HFF-Myc (cell line): ENCODE data around the gene CD109.
"Not testable (repeated sequence)": the region's sequence is repeated elsewhere in the genome, so short reads cannot be mapped to it uniquely, and the experiment has no call there.

Experiments
- DNase-seq: peaks from one replicate; pipeline ENCODE4 v3.0.0-alpha.2; 2011; ENCODE audit warnings: low read depth; ENCODE audit errors: extremely low read depth
- H3K4me3 ChIP-seq: replicated peaks from 2 replicates; pipeline ENCODE4 v1.5.1; 2011; ENCODE audit warnings: low read depth, mild to moderate bottlenecking, control low read depth, low read length
- CTCF ChIP-seq: IDR thresholded peaks from 2 replicates; pipeline ENCODE4 v1.5.1; 2012; ENCODE audit warnings: mild to moderate bottlenecking, low read depth, low read length, control low read depth; ENCODE audit errors: missing control alignments

CD109 gene

GRCh38 chr6:73800997-73801396 is 105.0 kb downstream of the CD109 start:
- TF ChIP-seq CTCF = no peak
- H3K4me3 ChIP-seq = no peak overlapping the region
- no peak for DNase-seq

GRCh38 chr6:73801652-73802268 is 105.8 kb downstream of the CD109 start:
- DNase-seq = no peak
- no peak for TF ChIP-seq CTCF
- no peak overlapping the region for H3K4me3 ChIP-seq

GRCh38 chr6:73802366-73802765 is 106.4 kb downstream of the CD109 start:
- TF ChIP-seq CTCF = no peak
- DNase-seq = no peak
- H3K4me3 ChIP-seq = no peak overlapping the region

- peak; percentile 80 for TF ChIP-seq CTCF
- H3K4me3 ChIP-seq = no peak overlapping the region
- DNase-seq = peak; percentile 63
Measured at GRCh38 chr6:73803562-73804241, 107.7 kb downstream of the CD109 start.

- not testable (repeated sequence) for DNase-seq, H3K4me3 ChIP-seq
Measured at GRCh38 chr6:73805221-73805620, 109.2 kb downstream of the CD109 start.

GRCh38 chr6:73805982-73806381 is 110.0 kb downstream of the CD109 start:
- DNase-seq, H3K4me3 ChIP-seq: not testable (repeated sequence)

- no peak overlapping the region for H3K4me3 ChIP-seq
- no peak for TF ChIP-seq CTCF
- no peak for DNase-seq
Measured at GRCh38 chr6:73811706-73812105, 115.7 kb downstream of the CD109 start.

GRCh38 chr6:73817253-73817652 is 121.2 kb downstream of the CD109 start:
- TF ChIP-seq CTCF = no peak
- no peak overlapping the region for H3K4me3 ChIP-seq

More at GRCh38 chr6:73817253-73817652, 121.2 kb downstream of the CD109 start:
- no peak for DNase-seq
